ENCODE data around the gene CNOT6L. TPM values are rescaled to one million over a fixed set of nuclear protein-coding genes. Genes with fewer than 3 reads are reported as not detected.

The CNOT6L gene
- total and polyA plus RNA-seq, 2 of the 4 experiments (the other 2 are of a cell fraction): 3.5 to 21.1 TPM

DNA sequence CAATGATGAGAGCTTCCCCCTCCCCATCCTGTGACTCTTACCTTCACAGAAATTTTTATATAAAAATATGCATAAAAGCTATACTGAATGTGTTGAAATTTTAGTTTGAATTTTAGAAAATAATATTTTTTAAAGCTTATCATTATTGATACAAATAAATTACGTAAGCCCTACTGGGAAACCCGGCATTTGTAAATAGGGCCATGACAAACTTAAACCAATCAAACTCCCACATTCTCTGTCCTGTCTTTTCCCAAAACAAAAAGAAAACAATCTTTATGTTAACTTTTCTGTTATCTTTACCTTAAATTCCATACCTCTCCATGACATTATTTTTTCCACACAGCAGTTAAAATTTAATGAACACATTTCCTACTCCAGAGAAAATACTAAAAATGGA lies 2.6 kb downstream of the CNOT6L start:
- H2AK9ac ChIP-seq (replicated peaks; ENCODE audit: low read depth, low read length, poor library complexity): no peak overlapping the region
- H4K8ac ChIP-seq (ENCODE audit: low read depth in 2 of 2, low read length in 2 of 2): no peak overlapping the region
- no peak overlapping the region for H3K4me2 ChIP-seq (ENCODE audit: low read depth, low read length)
- TF ChIP-seq, protein P1, sequence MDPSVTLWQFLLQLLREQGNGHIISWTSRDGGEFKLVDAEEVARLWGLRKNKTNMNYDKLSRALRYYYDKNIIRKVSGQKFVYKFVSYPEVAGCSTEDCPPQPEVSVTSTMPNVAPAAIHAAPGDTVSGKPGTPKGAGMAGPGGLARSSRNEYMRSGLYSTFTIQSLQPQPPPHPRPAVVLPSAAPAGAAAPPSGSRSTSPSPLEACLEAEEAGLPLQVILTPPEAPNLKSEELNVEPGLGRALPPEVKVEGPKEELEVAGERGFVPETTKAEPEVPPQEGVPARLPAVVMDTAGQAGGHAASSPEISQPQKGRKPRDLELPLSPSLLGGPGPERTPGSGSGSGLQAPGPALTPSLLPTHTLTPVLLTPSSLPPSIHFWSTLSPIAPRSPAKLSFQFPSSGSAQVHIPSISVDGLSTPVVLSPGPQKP (IDR thresholded peaks at IDR 0.05; ENCODE audit: borderline replicate concordance, low read depth, low read length): no peak
- TF ChIP-seq MXI1 (IDR thresholded peaks at IDR 0.05; ENCODE audit: borderline replicate concordance, low read depth, low read length): no peak
- no peak for TF ChIP-seq SMC3 (IDR thresholded peaks at IDR 0.05; ENCODE audit: low read depth, low read length)
- TF ChIP-seq, protein P2, sequence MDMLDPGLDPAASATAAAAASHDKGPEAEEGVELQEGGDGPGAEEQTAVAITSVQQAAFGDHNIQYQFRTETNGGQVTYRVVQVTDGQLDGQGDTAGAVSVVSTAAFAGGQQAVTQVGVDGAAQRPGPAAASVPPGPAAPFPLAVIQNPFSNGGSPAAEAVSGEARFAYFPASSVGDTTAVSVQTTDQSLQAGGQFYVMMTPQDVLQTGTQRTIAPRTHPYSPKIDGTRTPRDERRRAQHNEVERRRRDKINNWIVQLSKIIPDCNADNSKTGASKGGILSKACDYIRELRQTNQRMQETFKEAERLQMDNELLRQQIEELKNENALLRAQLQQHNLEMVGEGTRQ (IDR thresholded peaks at IDR 0.05; ENCODE audit: low read depth, low read length): no peak
- TF ChIP-seq CEBPB (IDR thresholded peaks at IDR 0.05; ENCODE audit: low read depth, low read length): no peak
- no peak for TF ChIP-seq MAZ (IDR thresholded peaks at IDR 0.05; ENCODE audit: borderline replicate concordance, low read depth, low read length)
- no peak for TF ChIP-seq FOS (IDR thresholded peaks at IDR 0.05; ENCODE audit: low read depth, low read length)
- TF ChIP-seq, protein P3, sequence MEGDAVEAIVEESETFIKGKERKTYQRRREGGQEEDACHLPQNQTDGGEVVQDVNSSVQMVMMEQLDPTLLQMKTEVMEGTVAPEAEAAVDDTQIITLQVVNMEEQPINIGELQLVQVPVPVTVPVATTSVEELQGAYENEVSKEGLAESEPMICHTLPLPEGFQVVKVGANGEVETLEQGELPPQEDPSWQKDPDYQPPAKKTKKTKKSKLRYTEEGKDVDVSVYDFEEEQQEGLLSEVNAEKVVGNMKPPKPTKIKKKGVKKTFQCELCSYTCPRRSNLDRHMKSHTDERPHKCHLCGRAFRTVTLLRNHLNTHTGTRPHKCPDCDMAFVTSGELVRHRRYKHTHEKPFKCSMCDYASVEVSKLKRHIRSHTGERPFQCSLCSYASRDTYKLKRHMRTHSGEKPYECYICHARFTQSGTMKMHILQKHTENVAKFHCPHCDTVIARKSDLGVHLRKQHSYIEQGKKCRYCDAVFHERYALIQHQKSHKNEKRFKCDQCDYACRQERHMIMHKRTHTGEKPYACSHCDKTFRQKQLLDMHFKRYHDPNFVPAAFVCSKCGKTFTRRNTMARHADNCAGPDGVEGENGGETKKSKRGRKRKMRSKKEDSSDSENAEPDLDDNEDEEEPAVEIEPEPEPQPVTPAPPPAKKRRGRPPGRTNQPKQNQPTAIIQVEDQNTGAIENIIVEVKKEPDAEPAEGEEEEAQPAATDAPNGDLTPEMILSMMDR (conservative IDR thresholded peaks at IDR 0.05; ENCODE audit: low read depth, low read length): no peak
- no peak for TF ChIP-seq RCOR1 (IDR thresholded peaks at IDR 0.05; ENCODE audit: insufficient replicate concordance, low read length)
- TF ChIP-seq RAD21 (IDR thresholded peaks at IDR 0.05; ENCODE audit: low read length): no peak
- no peak for TF ChIP-seq POLR2A (IDR thresholded peaks at IDR 0.05; ENCODE audit: low read depth, low read length)
- no peak for TF ChIP-seq RFX5 (IDR thresholded peaks at IDR 0.05; ENCODE audit: low read depth, low read length)
- TF ChIP-seq MAFK (IDR thresholded peaks at IDR 0.05; ENCODE audit: low read depth, low read length): no peak
- no peak for TF ChIP-seq CHD1 (IDR thresholded peaks at IDR 0.05; ENCODE audit: low read depth, low read length)
- no peak for TF ChIP-seq BHLHE40 (IDR thresholded peaks at IDR 0.05; ENCODE audit: low read depth, low read length)
- no peak for TF ChIP-seq NFE2L2 (IDR thresholded peaks at IDR 0.05; ENCODE audit: low read depth, low read length)
- H3K27me3 ChIP-seq (ENCODE audit: control insufficient read depth, insufficient read depth, low read length): no peaks in the 10 kb centered on the region
- no peaks in the 10 kb centered on the region for H3K9me1 ChIP-seq (ENCODE audit: insufficient read depth, low read length)
- no peak overlapping the region for H3K27ac ChIP-seq (ENCODE audit: insufficient read depth, low read length)
- H4K5ac ChIP-seq (ENCODE audit: low read depth, low read length): no peak overlapping the region
- no peak overlapping the region for H3K4me3 ChIP-seq (ENCODE audit: insufficient read depth, low read depth, low read length)
- DNase-seq (no peak), ATAC-seq (ENCODE audit: low read depth) (no peak)
- H2AFZ ChIP-seq (replicated peaks; ENCODE audit: low read length, poor library complexity): no peak overlapping the region
- in situ Hi-C loops (cut with MboI; ENCODE audit: low sequenced_read_pairs) (no loop called here), dilution Hi-C loops (cut with HindIII; ENCODE audit: low sequenced_read_pairs, unreplicated experiment) (no loop called here), intact Hi-C loops (cut with micrococcal nuclease) (loop anchor here (5.0 kb wide), 2 partner anchors 39 to 119 kb away; no protein-coding TSS in a partner anchor)
- no peak overlapping the region for H2BK20ac ChIP-seq (ENCODE audit: low read depth, low read length)
- H2BK5ac ChIP-seq (ENCODE audit: low read depth, low read length, poor library complexity, severe bottlenecking): no peak overlapping the region
- no peak overlapping the region for H3K23ac ChIP-seq (ENCODE audit: low read depth, low read length)
- H4K91ac ChIP-seq (ENCODE audit: insufficient read depth, low read depth, low read length): no peak overlapping the region
- CTCF ChIA-PET: no interaction called here
- no peak overlapping the region for H3K56ac ChIP-seq (ENCODE audit: extremely low read depth, insufficient read depth, low read length)
- BruUV-seq (replicated peaks): no TSS peak
- no CpG with 5 or more reads among the region's 2 CpGs for WGBS, 2 experiments (ENCODE audit: extremely low coverage in 2 of 2, insufficient read length in 1 of 2)
- H3K14ac ChIP-seq (replicated peaks; ENCODE audit: low read depth, low read length): no peak overlapping the region
- H3K36me3 ChIP-seq (ENCODE audit: control insufficient read depth, insufficient read depth, low read length): no peaks in the 10 kb centered on the region
- H2BK15ac ChIP-seq (ENCODE audit: low read depth, low read length): no peak overlapping the region
- no peak overlapping the region for H3K9ac ChIP-seq (ENCODE audit: low read depth, low read length)
- H2AK5ac ChIP-seq (ENCODE audit: low read depth, low read length): no peak overlapping the region
- peaks cover 16% of the 10 kb centered on the region; the same call in 1 of the 2 replicates for H4K20me1 ChIP-seq (ENCODE audit: insufficient read depth, low read length)
- no peak overlapping the region for H3K4ac ChIP-seq (ENCODE audit: low read depth, low read length)
- H3K79me1 ChIP-seq (ENCODE audit: low read depth in 1 of 2, low read length in 2 of 2): peaks cover 8 to 20% of the 10 kb centered on the region in 2 experiments
- H3K18ac ChIP-seq (ENCODE audit: low read depth, low read length): no peak overlapping the region
- H3K4me1 ChIP-seq (ENCODE audit: control insufficient read depth, insufficient read depth, low read length): peaks cover 2% of the 10 kb centered on the region
- H2BK120ac ChIP-seq (ENCODE audit: low read depth, low read length): no peak overlapping the region
- POLR2A ChIA-PET (ENCODE audit: unreplicated experiment): no interaction called here
- no peaks in the 10 kb centered on the region for H3K9me3 ChIP-seq (ENCODE audit: control insufficient read depth, insufficient read depth, low read length)
